ENCODE data around the gene ATP8A1. TPM values are rescaled to one million over a fixed set of nuclear protein-coding genes. Genes with fewer than 3 reads are reported as not detected.

Gene ATP8A1
- total RNA-seq, 6 donors from 2014 or later, result 39.5 to 264 (median 144) TPM

- TF ChIP-seq POLR2AphosphoS5 (IDR thresholded peaks at IDR 0.05) (no peak), POLR2A (IDR thresholded peaks at IDR 0.05) (no peak), EP300 (IDR thresholded peaks at IDR 0.05) (no peak), CTCF (IDR thresholded peaks at IDR 0.05) (no peak)
These were observed 70.1 kb downstream of the ATP8A1 start for GRCh38 chr4:42586775-42587174.

GRCh38 chr4:42579903-42580302, 77.0 kb downstream of the ATP8A1 start:
- H3K4me1 ChIP-seq, result no peaks in the 10 kb centered on the region
- H3K27me3 ChIP-seq, result no peaks in the 10 kb centered on the region
- ATAC-seq (ENCODE audit: low FRiP score in 2 of 2), result no peak
- no peak overlapping the region for H3K27ac ChIP-seq
- H3K36me3 ChIP-seq, result peaks cover 3 to 12% (median 4%) of the 10 kb centered on the region in 4 donors
- no peaks in the 10 kb centered on the region for H3K9me3 ChIP-seq
- H3K4me3 ChIP-seq, result no peak overlapping the region
- TF ChIP-seq CTCF (IDR thresholded peaks at IDR 0.05), result no peak
- no peak for TF ChIP-seq POLR2AphosphoS5 (IDR thresholded peaks at IDR 0.05)
- no peak for TF ChIP-seq EP300 (IDR thresholded peaks at IDR 0.05)
- TF ChIP-seq POLR2A (IDR thresholded peaks at IDR 0.05), result no peak
- 81 to 91% methylated on average over 3 of the region's 3 CpGs for whole genome bisulfite sequencing, 2 donors
- DNase-seq, result no peak

More at GRCh38 chr4:42586775-42587174, 70.1 kb downstream of the ATP8A1 start:
- Histone ChIP-seq H3K4me3 (no peak overlapping the region), H3K27ac (no peak overlapping the region), H3K4me1 (no peaks in the 10 kb centered on the region), H3K27me3 (no peaks in the 10 kb centered on the region), H3K36me3 (peaks cover 0 to 7% (median 4%) of the 10 kb centered on the region in 4 donors), H3K9me3 (no peaks in the 10 kb centered on the region)
- WGBS, 2 donors, result 69 to 82% methylated on average over 1 of the region's 1 CpG
- DNase-seq (no peak), ATAC-seq (ENCODE audit: low FRiP score in 2 of 2) (no peak)

- Histone ChIP-seq H3K4me1 (no peaks in the 10 kb centered on the region), H3K36me3 (peaks cover 3 to 12% (median 4%) of the 10 kb centered on the region in 4 donors), H3K9me3 (no peaks in the 10 kb centered on the region), H3K27me3 (no peaks in the 10 kb centered on the region), H3K4me3 (no peak overlapping the region), H3K27ac (no peak overlapping the region)
- TF ChIP-seq EP300 (IDR thresholded peaks at IDR 0.05) (no peak), POLR2AphosphoS5 (IDR thresholded peaks at IDR 0.05) (no peak), POLR2A (IDR thresholded peaks at IDR 0.05) (no peak), CTCF (IDR thresholded peaks at IDR 0.05) (no peak)
- no peak for ATAC-seq (ENCODE audit: low FRiP score in 2 of 2)
- no peak for DNase-seq
- 89 to 93% methylated on average over 3 of the region's 3 CpGs for WGBS, 2 donors
These were observed 78.7 kb downstream of the ATP8A1 start for GRCh38 chr4:42578187-42578586.

GRCh38 chr4:42574870-42575430, 82.0 kb downstream of the ATP8A1 start:
- Histone ChIP-seq H3K27ac (no peak overlapping the region), H3K4me1 (peaks cover 0 to 10% (median 6%) of the 10 kb centered on the region in 4 donors), H3K9me3 (no peaks in the 10 kb centered on the region), H3K4me3 (no peak overlapping the region), H3K27me3 (no peaks in the 10 kb centered on the region), H3K36me3 (peaks cover 0 to 6% (median 1%) of the 10 kb centered on the region in 4 donors)
- DNase-seq (no peak), ATAC-seq (ENCODE audit: low FRiP score in 2 of 2) (no peak)
- TF ChIP-seq POLR2A (IDR thresholded peaks at IDR 0.05) (no peak), POLR2AphosphoS5 (IDR thresholded peaks at IDR 0.05) (no peak), CTCF (IDR thresholded peaks at IDR 0.05) (no peak), EP300 (IDR thresholded peaks at IDR 0.05) (no peak)
- WGBS, 2 donors, result 85 to 92% methylated on average over 4 of the region's 4 CpGs

- Histone ChIP-seq H3K4me1 (peaks cover 0 to 15% (median 9%) of the 10 kb centered on the region in 4 donors), H3K27me3 (no peaks in the 10 kb centered on the region), H3K4me3 (no peak overlapping the region), H3K9me3 (no peaks in the 10 kb centered on the region), H3K27ac (no peak overlapping the region), H3K36me3 (peaks cover 0 to 5% (median 0%) of the 10 kb centered on the region in 4 donors)
- DNase-seq, result no peak
- TF ChIP-seq POLR2AphosphoS5 (IDR thresholded peaks at IDR 0.05), result no peak
- TF ChIP-seq EP300 (IDR thresholded peaks at IDR 0.05), result no peak
- no peak for TF ChIP-seq POLR2A (IDR thresholded peaks at IDR 0.05)
- TF ChIP-seq CTCF (IDR thresholded peaks at IDR 0.05), result no peak
- no peak for ATAC-seq (ENCODE audit: low FRiP score in 2 of 2)
- 66 to 75% methylated on average over 4 of the region's 4 CpGs for WGBS, 2 donors
These were observed 83.7 kb downstream of the ATP8A1 start for GRCh38 chr4:42573249-42573648.

Data from upper lobe of left lung (tissue), 6 donors.